Vagina (tissue), 2 donors: ENCODE measurements around the gene TCF25.

Experiments used
- CTCF ChIP-seq, 3 experiments: fragments of 450-650 bp in 2 of 3; fragments of 200-600 bp in 1 of 3; sonication (generic) in 1 of 3; IDR thresholded peaks; one replicate each; pipeline ENCODE4 v1.5.1; 2017 to 2019; ENCODE audit warnings: antibody characterized with exemption in 3 of 3, mild to moderate bottlenecking in 2 of 3, moderate library complexity in 2 of 3
- POLR2A ChIP-seq, 2 donors: fragments of 450-650 bp; IDR thresholded peaks; one replicate each; pipeline ENCODE4 v1.6.1; 2017; ENCODE audit warnings: antibody characterized with exemption in 2 of 2, mild to moderate bottlenecking in 2 of 2, moderate library complexity in 2 of 2
- POLR2AphosphoS5 ChIP-seq, 2 donors: sonication (generic); formaldehyde crosslinking; IDR thresholded peaks; one replicate each; pipeline ENCODE4 v1.9.0; 2017; ENCODE audit warnings: antibody characterized with exemption in 2 of 2, mild to moderate bottlenecking in 2 of 2, low read depth in 1 of 2; ENCODE audit not compliant: insufficient read depth in 1 of 2

DNA sequence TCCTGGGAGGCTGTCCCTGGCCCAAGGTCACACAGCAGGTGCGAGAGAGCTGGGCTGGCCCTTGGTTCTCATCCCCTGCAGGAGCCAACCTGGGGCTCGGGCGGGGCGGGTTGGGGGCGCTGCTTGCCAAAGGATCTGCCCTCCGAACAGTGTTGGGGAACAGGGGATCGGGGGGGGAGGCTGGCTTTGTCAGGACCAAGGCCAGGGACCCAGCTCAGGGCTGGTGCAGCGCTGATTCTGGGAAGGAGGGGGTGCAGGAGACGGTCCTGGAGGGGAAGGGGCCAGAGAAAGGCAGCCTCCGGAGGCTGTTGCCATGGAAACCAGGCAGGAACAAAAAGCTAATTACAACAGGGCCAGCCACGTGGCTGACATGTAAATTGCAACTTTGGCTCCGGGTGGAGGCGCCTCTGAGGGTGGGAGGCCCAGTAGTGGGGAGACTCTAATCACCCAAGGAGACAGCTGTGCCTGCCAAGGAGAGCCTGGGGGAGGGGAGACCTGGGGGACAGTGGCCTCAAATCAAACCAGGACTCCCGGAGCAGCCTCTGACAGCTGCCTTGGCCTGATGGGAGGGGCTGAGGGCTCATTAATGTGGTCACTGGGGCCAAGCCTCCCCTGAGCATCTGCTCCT is 51.0 kb downstream of the TCF25 start:
- TF ChIP-seq CTCF (IDR thresholded peaks at IDR 0.05) = no peak
- no peak for TF ChIP-seq POLR2AphosphoS5 (IDR thresholded peaks at IDR 0.05; ENCODE audit: insufficient read depth in 1 of 2, low read depth in 1 of 2)
- no peak for TF ChIP-seq POLR2A (IDR thresholded peaks at IDR 0.05)
